OCI-LY1 (cell line): ENCODE measurements around the gene PSME2.

Source experiments
- H2AFZ ChIP-seq: fragments of 200-600 bp; sonication (generic), shearing (Covaris generic); 2 replicates; pipeline ENCODE4 v1.6.0; 2014; ENCODE audit warnings: antibody characterized with exemption, mild to moderate bottlenecking, low read length
- H3F3A ChIP-seq: fragments of 200-600 bp; sonication (generic), shearing (Covaris generic); 2 replicates; pipeline ENCODE4 v1.6.0; 2014; ENCODE audit warnings: mild to moderate bottlenecking, antibody characterized with exemption, low read length, moderate library complexity; ENCODE audit not compliant: insufficient read depth
- H3K27ac ChIP-seq: fragments of 200-600 bp; sonication (generic); 2 replicates; pipeline ENCODE4 v1.5.1; 2014; ENCODE audit warnings: low read length, mixed run types, mild to moderate bottlenecking, low read depth; ENCODE audit not compliant: poor library complexity, severe bottlenecking
- H3K27me3 ChIP-seq: fragments of 200-600 bp; sonication (generic); 2 replicates; pipeline ENCODE4 v1.6.0; 2014; ENCODE audit warnings: antibody characterized with exemption, mild to moderate bottlenecking, low read length, moderate library complexity; ENCODE audit not compliant: insufficient read depth
- H3K36me3 ChIP-seq: fragments of 200-600 bp; sonication (generic); 2 replicates; pipeline ENCODE4 v1.6.1; 2014; ENCODE audit warnings: mild to moderate bottlenecking, antibody characterized with exemption, low read length, moderate library complexity, mixed read lengths; ENCODE audit not compliant: insufficient read depth
- H3K4me1 ChIP-seq: fragments of 200-600 bp; sonication (generic); 2 replicates; pipeline ENCODE4 v1.5.1; 2014; ENCODE audit warnings: mild to moderate bottlenecking, low read length, moderate library complexity; ENCODE audit not compliant: insufficient read depth, severe bottlenecking
- H3K4me2 ChIP-seq: fragments of 200-600 bp; sonication (generic), shearing (Covaris generic); 2 replicates; pipeline ENCODE4 v1.6.1; 2014; ENCODE audit warnings: low read length
- H3K4me3 ChIP-seq: fragments of 200-600 bp; sonication (generic); 2 replicates; pipeline ENCODE4 v1.5.1; 2014; ENCODE audit warnings: low read length, low read depth, mild to moderate bottlenecking, mixed read lengths; ENCODE audit not compliant: poor library complexity, severe bottlenecking
- H3K79me2 ChIP-seq: fragments of 200-600 bp; shearing (Covaris generic); 2 replicates; pipeline ENCODE4 v1.6.1; 2016; ENCODE audit warnings: mixed run types, low read length, mixed read lengths; ENCODE audit not compliant: insufficient read depth
- H3K9ac ChIP-seq: fragments of 200-600 bp; sonication (generic), shearing (Covaris generic); 2 replicates; pipeline ENCODE4 v1.6.1; 2014; ENCODE audit warnings: mild to moderate bottlenecking, low read length, mixed read lengths
- H3K9me2 ChIP-seq: fragments of 200-600 bp; sonication (generic), shearing (Covaris generic); 2 replicates; pipeline ENCODE4 v1.6.1; 2014; ENCODE audit warnings: low read depth, mild to moderate bottlenecking, low read length, mixed read lengths
- H3K9me3 ChIP-seq: fragments of 200-600 bp; shearing (Covaris generic); 2 replicates; pipeline ENCODE4 v1.6.1; 2014; ENCODE audit warnings: low read length, mixed read lengths
- H4K20me1 ChIP-seq: fragments of 200-600 bp; sonication (generic), shearing (Covaris generic); 2 replicates; pipeline ENCODE4 v1.6.0; 2016; ENCODE audit warnings: mild to moderate bottlenecking, low read length; ENCODE audit not compliant: insufficient read depth
- EZH2 ChIP-seq: fragments of 200-600 bp; sonication (generic), shearing (Covaris generic); IDR thresholded peaks from 2 replicates; pipeline ENCODE4 v1.8.0; 2017; ENCODE audit warnings: borderline replicate concordance, mixed run types, mild to moderate bottlenecking, antibody characterized with exemption, low read length, moderate library complexity, mixed read lengths
- TF ChIP-seq, protein P1 (sequence below): fragments of 200-600 bp; sonication (generic), shearing (Covaris generic); IDR thresholded peaks from 2 replicates; pipeline ENCODE4 v1.5.1; 2017; ENCODE audit warnings: mild to moderate bottlenecking, antibody characterized with exemption, low read length, moderate library complexity, mixed read lengths

The PSME2 gene

DNA sequence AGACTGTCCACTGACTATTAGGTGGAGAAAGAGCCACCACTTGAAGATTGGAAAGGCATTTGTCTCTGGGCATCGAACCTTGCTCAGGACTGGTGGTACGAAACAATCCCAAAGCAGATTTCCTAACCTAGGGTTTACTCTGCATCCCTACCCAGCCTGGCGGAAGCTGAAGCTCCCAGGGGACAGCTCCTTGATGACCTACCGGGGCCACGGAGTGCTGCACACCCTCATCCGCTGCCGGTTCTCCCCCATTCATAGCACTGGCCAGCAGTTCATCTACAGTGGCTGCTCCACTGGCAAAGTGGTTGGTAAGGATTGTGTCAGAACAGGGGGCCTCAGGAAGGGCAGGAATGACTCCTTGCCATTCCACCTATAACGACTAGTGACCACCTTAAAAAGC, 25.2 kb downstream of the PSME2 start:
- no peak overlapping the region for H3K27ac ChIP-seq
- no peaks in the 10 kb centered on the region for H3K27me3 ChIP-seq
- no peak overlapping the region for H2AFZ ChIP-seq
- TF ChIP-seq EZH2 = no peak
- TF ChIP-seq, protein P1, sequence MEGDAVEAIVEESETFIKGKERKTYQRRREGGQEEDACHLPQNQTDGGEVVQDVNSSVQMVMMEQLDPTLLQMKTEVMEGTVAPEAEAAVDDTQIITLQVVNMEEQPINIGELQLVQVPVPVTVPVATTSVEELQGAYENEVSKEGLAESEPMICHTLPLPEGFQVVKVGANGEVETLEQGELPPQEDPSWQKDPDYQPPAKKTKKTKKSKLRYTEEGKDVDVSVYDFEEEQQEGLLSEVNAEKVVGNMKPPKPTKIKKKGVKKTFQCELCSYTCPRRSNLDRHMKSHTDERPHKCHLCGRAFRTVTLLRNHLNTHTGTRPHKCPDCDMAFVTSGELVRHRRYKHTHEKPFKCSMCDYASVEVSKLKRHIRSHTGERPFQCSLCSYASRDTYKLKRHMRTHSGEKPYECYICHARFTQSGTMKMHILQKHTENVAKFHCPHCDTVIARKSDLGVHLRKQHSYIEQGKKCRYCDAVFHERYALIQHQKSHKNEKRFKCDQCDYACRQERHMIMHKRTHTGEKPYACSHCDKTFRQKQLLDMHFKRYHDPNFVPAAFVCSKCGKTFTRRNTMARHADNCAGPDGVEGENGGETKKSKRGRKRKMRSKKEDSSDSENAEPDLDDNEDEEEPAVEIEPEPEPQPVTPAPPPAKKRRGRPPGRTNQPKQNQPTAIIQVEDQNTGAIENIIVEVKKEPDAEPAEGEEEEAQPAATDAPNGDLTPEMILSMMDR = no peak
- no peaks in the 10 kb centered on the region for H4K20me1 ChIP-seq
- peaks cover 63% of the 10 kb centered on the region for H3K36me3 ChIP-seq
- peaks cover 5% of the 10 kb centered on the region for H3K4me1 ChIP-seq
- no peaks in the 10 kb centered on the region for H3K9me2 ChIP-seq
- H3K79me2 ChIP-seq = no peaks in the 10 kb centered on the region
- H3F3A ChIP-seq = no peaks in the 10 kb centered on the region
- no peaks in the 10 kb centered on the region for H3K9me3 ChIP-seq
- no peak overlapping the region for H3K4me2 ChIP-seq
- H3K9ac ChIP-seq = no peak overlapping the region
- H3K4me3 ChIP-seq = no peak overlapping the region

DNA sequence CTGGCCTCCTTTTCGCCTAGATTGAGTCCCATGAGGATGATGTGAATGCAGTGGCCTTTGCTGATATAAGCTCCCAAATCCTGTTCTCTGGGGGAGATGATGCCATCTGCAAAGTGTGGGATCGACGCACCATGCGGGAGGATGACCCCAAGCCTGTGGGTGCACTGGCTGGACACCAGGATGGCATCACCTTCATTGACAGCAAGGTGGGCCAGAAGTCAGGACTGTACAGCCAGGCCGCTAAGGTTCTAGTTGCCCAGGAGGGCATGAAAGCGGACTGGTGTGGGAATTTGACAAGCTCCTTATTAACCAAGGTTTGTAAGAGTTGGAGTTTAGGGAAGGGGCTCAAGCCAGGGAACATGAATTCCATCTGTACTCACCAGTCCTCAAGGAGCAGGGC, 26.7 kb downstream of the PSME2 start:
- peaks cover 4% of the 10 kb centered on the region; the same call in 1 of the 2 replicates for H3K79me2 ChIP-seq
- no peaks in the 10 kb centered on the region for H3K27me3 ChIP-seq
- TF ChIP-seq, protein P1 = no peak
- no peak for TF ChIP-seq EZH2
- H3K36me3 ChIP-seq = peaks cover 63% of the 10 kb centered on the region
- no peak overlapping the region for H3K4me2 ChIP-seq
- H3K4me1 ChIP-seq = peaks cover 14% of the 10 kb centered on the region
- no peak overlapping the region for H3K9ac ChIP-seq
- no peak overlapping the region for H2AFZ ChIP-seq
- H3K9me3 ChIP-seq = no peaks in the 10 kb centered on the region
- no peaks in the 10 kb centered on the region for H3K9me2 ChIP-seq
- H3F3A ChIP-seq = no peaks in the 10 kb centered on the region
- H4K20me1 ChIP-seq = no peaks in the 10 kb centered on the region
- no peak overlapping the region for H3K4me3 ChIP-seq
- no peak overlapping the region for H3K27ac ChIP-seq

DNA sequence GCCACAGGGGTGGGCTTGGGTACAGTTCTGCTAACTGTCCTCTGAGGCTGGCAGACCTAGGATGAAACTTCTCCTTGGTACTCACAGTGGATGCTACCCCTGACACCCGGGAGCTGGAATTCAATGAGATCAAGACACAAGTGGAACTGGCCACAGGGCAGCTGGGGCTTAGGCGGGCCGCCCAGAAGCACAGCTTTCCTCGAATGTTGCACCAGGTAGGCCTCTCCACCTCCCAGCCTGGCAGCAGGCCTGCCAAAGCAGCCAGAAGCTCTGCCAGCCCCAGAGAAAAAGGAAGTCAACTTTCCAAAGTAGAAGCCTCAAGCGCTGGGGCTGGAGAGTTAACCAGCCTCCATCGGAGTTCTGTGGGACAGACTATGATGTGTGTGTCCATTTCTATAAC, 29.2 kb downstream of the PSME2 start:
- H4K20me1 ChIP-seq = no peaks in the 10 kb centered on the region
- no peak overlapping the region for H3K4me2 ChIP-seq
- no peaks in the 10 kb centered on the region for H3K9me3 ChIP-seq
- no peak overlapping the region for H3K27ac ChIP-seq
- H3K9me2 ChIP-seq = no peaks in the 10 kb centered on the region
- H3K4me1 ChIP-seq = peaks cover 18% of the 10 kb centered on the region
- H3K4me3 ChIP-seq = no peak overlapping the region
- no peak overlapping the region for H3K9ac ChIP-seq
- no peaks in the 10 kb centered on the region for H3K27me3 ChIP-seq
- H3F3A ChIP-seq = no peaks in the 10 kb centered on the region
- TF ChIP-seq, protein P1 = no peak
- TF ChIP-seq EZH2 = no peak
- peaks cover 4% of the 10 kb centered on the region; the same call in 1 of the 2 replicates for H3K79me2 ChIP-seq
- H2AFZ ChIP-seq = no peak overlapping the region
- H3K36me3 ChIP-seq = peaks cover 48% of the 10 kb centered on the region
